Neural crest cell (in vitro differentiated cells): ENCODE data around the gene RERE. TPM values are rescaled to one million over a fixed set of nuclear protein-coding genes. Genes with fewer than 3 reads are reported as not detected.
A peak's percentile ranks its signal among the peaks of the same experiment; 100 is the strongest.

ENCODE experiments used
- DNase-seq: peaks from one replicate; pipeline ENCODE4 v3.0.0; 2021; ENCODE audit warnings: low read depth, mixed read lengths, low spot score
- H3K27ac Mint-ChIP-seq: one replicate; pipeline ENCODE4 v1.8.0; 2021; ENCODE audit warnings: mild to moderate bottlenecking, mixed read lengths; ENCODE audit not compliant: unreplicated experiment
- H3K27me3 Mint-ChIP-seq: 2 replicates; pipeline ENCODE4 v1.8.0; 2021; ENCODE audit warnings: low read depth, mild to moderate bottlenecking, mixed read lengths
- H3K36me3 Mint-ChIP-seq: 2 replicates; pipeline ENCODE4 v1.8.0; 2021; ENCODE audit warnings: low read depth, mild to moderate bottlenecking, mixed read lengths
- H3K4me1 Mint-ChIP-seq: 2 replicates; pipeline ENCODE4 v1.8.0; 2021; ENCODE audit warnings: mixed read lengths
- H3K4me3 Mint-ChIP-seq: one replicate; pipeline ENCODE4 v1.8.0; 2021; ENCODE audit warnings: mild to moderate bottlenecking, mixed read lengths
- H3K9me3 Mint-ChIP-seq: 2 replicates; pipeline ENCODE4 v1.8.0; 2021; ENCODE audit warnings: mixed read lengths
- total RNA-seq: library from RNA; stranded (reverse); gene quantifications from 2 replicates; pipeline ENCODE4 v1.2.1, GENCODE V29; 2021
- TF ChIP-seq, protein P1 (sequence below): fragments of 200-600 bp; sonication (generic); conservative IDR thresholded peaks from 2 replicates; pipeline ENCODE4 v1.5.0; 2021; ENCODE audit warnings: antibody characterized with exemption, mild to moderate bottlenecking

Gene RERE
- total RNA-seq, 1 donor from 2014 or later, result 122 TPM

DNA sequence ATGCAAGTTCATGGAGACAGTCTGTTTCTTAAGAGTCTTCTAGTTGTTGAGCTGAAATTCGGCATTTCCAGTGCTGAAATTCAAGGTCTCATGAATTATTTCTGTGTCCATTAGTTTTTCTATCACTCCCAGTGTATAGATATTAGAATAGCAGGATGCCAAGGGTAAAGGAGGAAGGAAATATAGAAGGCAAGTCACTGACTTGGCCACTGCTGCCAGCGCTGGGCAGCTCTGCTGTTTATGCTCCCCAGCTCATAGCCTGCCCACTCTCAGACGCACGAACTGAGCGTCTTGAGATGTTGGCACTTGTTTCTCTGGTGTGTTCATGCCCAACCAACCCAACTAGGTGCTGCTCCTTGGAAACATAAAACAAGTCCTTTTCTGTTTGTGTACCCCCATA is 389.5 kb downstream of the RERE start:
- no peaks in the 10 kb centered on the region for H3K36me3 Mint-ChIP-seq
- H3K27ac Mint-ChIP-seq, result no peak overlapping the region
- H3K4me1 Mint-ChIP-seq, result peaks cover 35% of the 10 kb centered on the region
- TF ChIP-seq, protein P1, sequence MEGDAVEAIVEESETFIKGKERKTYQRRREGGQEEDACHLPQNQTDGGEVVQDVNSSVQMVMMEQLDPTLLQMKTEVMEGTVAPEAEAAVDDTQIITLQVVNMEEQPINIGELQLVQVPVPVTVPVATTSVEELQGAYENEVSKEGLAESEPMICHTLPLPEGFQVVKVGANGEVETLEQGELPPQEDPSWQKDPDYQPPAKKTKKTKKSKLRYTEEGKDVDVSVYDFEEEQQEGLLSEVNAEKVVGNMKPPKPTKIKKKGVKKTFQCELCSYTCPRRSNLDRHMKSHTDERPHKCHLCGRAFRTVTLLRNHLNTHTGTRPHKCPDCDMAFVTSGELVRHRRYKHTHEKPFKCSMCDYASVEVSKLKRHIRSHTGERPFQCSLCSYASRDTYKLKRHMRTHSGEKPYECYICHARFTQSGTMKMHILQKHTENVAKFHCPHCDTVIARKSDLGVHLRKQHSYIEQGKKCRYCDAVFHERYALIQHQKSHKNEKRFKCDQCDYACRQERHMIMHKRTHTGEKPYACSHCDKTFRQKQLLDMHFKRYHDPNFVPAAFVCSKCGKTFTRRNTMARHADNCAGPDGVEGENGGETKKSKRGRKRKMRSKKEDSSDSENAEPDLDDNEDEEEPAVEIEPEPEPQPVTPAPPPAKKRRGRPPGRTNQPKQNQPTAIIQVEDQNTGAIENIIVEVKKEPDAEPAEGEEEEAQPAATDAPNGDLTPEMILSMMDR, result no peak
- H3K27me3 Mint-ChIP-seq, result no peaks in the 10 kb centered on the region
- H3K4me3 Mint-ChIP-seq, result no peak overlapping the region
- H3K9me3 Mint-ChIP-seq, result no peaks in the 10 kb centered on the region
- DNase-seq, result no peak

DNA sequence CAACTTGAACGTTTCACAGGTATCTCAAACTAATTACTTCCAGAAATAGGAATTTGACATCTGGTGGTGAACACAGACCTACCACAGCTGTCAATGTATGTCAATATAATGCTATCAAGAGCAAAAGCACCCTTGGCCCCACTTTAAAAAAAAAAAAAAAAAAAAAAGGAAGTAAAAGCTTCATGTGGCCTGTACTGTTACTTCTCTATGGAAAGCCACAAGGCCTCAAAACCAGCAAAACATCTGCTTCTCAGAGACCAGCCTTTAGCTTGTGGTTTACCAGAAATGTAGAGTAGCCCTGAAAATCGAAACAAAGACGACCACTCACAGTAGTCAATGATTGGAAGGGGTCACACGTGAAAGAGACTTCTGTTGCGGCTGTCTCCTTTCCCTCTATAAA is 389.9 kb downstream of the RERE start:
- TF ChIP-seq, protein P1, result no peak
- Mint-ChIP-seq H3K4me1 (peaks cover 35% of the 10 kb centered on the region), H3K27me3 (no peaks in the 10 kb centered on the region), H3K27ac (no peak overlapping the region), H3K9me3 (no peaks in the 10 kb centered on the region), H3K4me3 (peak overlapping the region; percentile 22), H3K36me3 (no peaks in the 10 kb centered on the region)
- DNase-seq, result no peak

DNA sequence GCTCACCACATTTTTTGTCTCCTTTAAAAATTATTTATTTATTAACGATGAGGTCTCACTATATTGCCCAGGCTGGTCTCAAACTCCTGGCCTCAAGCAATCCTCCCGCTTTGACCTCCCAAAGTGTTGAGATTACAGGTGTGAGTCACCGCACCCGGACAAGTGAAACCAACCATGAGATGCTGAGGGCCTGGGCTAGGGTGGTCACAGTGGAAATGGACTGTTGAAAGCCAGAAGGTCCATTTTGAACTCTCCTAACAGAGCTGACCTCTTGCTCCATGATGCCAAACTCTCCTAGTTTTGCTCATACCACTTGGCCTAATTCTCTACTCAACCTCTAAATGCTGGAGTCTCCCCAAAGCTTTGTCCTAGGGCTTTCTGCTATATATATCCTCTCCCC is 390.4 kb downstream of the RERE start:
- Mint-ChIP-seq H3K27me3 (no peaks in the 10 kb centered on the region), H3K9me3 (no peaks in the 10 kb centered on the region), H3K4me1 (peaks cover 31% of the 10 kb centered on the region), H3K27ac (no peak overlapping the region), H3K36me3 (no peaks in the 10 kb centered on the region), H3K4me3 (peak overlapping the region; percentile 22)
- TF ChIP-seq, protein P1, result no peak
- no peak for DNase-seq

DNA sequence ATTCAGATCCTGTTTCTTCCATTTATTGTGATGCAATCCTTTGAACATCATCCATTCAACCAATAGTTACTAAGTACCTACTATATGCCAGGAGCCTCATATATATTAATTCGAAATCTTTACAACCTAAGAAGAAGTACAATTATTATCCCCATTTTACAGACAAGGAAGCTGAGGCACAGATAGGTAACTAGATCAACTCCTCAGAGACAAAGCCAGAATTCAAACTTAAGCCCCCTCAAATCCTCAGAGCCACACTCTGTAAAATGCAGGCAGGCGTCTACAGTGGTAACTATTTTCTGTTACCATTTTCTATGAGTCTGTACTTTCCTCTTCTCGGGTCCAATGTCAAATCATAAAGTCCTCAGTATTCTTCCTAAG is 391.7 kb downstream of the RERE start:
- Mint-ChIP-seq H3K4me3 (peak overlapping the region; percentile 91), H3K36me3 (no peaks in the 10 kb centered on the region), H3K27ac (no peak overlapping the region), H3K9me3 (no peaks in the 10 kb centered on the region), H3K4me1 (peaks cover 28% of the 10 kb centered on the region), H3K27me3 (no peaks in the 10 kb centered on the region)
- TF ChIP-seq, protein P1, result no peak
- DNase-seq, result no peak

DNA sequence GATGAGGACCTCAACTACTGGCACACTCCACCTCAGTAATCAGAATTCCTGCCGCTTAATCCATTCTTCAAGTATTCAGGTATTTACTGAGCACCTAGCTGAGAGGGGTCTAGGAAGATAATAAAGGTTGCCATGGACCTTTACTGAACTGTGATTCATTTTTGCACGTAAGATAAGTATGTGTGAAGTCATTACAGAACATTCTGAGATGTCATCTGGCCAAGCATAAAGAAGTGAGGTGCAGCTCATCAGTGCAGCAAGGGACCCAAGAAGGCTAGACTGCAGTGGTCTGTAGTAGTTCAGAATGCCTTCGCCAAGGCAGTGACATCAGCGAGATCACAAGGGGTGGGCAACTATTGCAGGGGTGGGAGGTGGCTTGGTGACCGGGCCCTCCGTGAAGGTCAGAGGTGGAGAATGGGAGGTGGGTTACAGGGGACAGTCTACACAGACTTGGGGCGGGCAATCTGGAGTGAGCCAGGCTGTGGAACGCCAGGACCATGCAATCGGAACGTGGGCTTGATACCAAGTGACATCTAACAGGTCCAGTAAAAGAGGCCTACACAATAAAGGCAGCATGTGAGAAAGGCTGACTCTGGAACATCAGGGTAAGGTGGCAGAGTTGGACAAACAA is 392.2 kb downstream of the RERE start:
- no peak for DNase-seq
- Mint-ChIP-seq H3K9me3 (no peaks in the 10 kb centered on the region), H3K27me3 (no peaks in the 10 kb centered on the region), H3K4me1 (peaks cover 28% of the 10 kb centered on the region), H3K27ac (peak overlapping the region; percentile 5), H3K36me3 (no peaks in the 10 kb centered on the region), H3K4me3 (peak overlapping the region; percentile 91)
- TF ChIP-seq, protein P1, result no peak
